NCI-H510A treated with DMSO at 0.1 percent for 48 hours (cell line): ENCODE measurements around the gene TMEM92.
"Not testable (repeated sequence)": the region's sequence is repeated elsewhere in the genome, so short reads cannot be mapped to it uniquely, and the experiment has no call there.

Experiments used
- DNase-seq: peaks from one replicate; lab custom pipeline; 2025; lab: John Stamatoyannopoulos, UW

Gene TMEM92

DNA sequence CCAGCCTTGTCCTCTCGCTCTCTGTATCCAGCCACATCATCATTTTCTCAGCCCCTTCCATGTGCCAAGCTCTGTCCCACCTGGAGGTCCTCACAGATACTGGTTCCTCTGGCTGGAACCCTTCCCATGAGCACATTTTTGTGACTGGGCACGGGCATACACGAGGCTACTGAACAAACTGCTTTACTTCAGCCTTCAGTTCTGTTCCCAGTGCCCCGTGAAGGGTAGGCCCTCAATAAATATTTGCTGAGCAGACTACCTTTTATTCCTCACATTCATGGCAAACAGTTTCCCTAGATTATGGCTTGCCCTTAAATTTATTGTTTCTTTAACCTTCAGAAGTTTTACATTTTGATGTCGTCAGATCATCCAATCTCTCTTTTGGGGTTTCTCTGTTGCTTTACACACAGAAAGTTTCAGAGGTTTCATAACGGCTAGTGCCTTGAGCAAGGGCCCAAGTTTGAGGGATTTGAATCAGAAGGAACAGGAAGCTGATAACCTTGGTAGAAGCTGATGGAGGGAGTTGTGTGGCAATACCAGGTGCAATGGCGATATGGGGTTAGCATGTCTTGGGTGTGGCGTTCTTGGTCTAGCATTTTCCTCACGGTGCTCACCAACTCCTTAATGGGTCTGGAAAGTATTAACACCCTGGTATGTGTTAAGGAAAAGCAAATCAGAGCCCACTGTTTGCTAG, 27.8 kb downstream of the TMEM92 start:
- DNase-seq: no peak

DNA sequence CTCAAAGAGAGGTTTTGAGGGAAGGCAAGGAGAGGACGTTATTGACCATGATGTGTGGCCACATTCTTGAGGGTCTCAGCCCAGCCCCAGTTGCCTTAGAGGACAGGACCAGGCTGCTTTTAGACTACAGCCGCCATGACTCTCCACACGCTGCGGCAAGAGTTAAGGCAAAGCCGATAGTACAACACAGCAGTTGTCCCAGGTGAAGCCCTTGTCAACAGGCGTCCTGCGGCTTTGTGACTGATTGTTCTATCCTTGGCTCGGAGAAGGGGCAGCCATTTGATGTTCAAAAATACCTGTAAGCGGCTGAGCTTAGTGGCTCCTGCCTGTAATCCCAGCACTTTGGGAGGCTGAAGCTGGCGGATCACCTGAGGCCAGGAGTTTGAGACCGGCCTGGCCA, 28.8 kb downstream of the TMEM92 start:
- no peak for DNase-seq

DNA sequence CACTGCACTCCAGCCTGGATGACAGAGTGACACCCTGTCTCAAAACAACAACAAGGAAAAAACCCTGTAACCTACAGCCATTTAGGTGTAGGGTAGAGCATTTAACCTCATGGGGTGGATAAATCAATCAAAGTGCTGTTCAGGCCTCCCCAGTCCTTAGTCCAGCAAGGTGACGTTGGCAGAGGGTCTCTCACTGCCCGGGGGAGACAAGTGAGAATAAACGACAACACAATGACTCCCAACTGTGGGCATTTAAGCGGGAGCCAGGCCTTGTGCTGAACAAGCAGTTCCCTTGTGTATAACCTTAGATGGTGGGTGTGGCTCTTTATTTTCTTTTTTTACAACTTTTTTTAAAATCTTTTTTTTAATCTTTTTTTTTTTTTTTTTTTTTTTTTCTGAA, 29.3 kb downstream of the TMEM92 start:
- no peak for DNase-seq

DNA sequence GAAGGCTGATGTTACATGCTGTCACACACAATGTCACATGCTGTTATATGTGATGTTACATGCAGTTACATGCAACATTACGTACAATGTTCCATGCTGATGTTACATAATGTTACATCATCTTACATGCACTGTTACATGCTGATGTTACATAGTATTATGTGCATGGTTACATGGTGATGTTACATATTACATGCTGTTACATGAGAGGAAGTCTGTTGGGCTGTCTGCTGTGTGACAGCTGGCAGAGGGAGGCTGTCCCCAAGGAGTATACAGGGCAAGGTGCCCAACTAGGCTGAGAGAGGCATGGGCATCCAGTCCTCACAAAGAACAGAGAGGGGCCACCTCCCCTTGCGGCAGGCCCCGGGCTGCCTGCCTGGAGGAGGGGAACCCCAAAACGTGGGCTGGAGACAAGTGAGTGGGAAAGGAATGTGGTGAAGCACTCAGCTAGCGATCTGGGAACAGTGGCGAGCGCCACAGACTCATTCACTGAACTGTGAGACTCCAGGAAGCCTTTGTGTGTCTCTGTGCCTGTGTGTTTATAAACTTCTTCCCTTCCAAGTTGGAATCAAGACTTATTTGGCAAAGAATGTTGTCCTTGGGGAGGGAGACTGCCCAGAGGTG, 30.6 kb downstream of the TMEM92 start:
- DNase-seq: no peak

DNA sequence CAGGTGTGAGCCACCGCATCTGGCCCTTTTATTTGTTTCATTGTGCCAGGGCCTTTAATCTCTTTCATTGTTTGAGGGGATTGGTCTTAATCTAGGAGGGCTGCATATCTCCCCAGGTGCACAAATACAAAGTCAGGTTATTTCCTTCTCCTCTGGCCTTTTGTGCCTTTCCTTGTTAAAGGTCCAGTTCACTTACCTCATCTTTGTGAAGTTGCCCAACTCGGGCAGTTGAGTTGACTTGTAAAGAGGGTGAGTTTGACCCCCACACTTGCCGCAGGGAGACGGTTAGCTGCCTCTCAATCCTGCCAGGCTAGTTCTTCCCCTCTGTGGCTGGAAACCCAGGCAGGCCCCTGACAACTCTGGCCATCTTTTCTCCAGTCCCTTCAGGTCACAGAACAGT, 33.4 kb downstream of the TMEM92 start:
- no peak for DNase-seq

DNA sequence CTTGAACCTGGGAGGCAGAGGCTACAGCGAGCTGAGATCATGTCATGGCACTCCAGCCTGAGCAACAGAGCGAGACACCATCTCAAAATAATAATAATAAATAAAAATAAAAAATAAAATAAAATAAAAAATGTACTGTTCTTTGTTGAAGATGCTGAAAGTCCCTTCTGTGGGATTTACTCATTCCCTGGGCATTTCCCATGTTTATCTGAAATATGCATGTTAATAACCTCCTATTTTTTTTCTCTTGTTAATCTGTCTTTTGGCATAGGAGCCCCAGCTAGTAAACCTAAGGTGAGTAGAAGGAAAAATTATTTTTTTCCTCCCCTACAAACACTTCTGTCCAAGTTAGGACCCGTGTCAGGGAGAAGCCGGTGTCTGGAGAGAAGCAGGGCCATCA, 34.4 kb downstream of the TMEM92 start:
- no peak for DNase-seq

DNA sequence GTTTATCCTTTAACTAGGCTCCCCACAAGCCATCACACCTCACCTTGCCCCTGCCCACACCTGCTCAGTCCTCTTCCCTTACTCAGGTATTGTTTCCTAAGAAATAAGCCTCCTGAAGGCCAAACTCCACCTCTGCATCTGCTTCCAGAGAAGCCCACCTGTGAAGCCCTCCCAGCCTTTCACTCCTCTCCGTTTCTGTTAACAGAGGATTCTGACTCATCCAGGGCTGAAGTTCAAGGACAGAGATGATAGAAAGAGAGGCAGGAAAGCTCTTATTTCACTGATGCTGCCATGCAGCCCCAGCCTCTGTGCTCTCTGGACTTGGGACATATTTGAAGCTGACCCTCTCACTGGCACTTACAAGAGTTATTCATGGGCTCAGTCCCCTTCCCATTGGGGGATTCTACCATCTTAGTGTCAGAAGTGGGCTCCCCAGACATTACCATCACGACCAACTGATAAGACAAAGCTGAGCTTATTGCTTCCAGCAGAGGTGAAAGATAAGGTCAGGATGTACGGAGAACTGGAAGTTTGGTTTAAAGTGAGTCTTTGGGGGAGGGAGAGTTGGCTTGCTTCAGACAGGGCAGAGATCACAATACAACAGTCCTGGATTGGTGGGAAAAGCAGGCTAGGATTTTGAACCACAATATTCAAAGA, 36.3 kb downstream of the TMEM92 start:
- DNase-seq: no peak

DNA sequence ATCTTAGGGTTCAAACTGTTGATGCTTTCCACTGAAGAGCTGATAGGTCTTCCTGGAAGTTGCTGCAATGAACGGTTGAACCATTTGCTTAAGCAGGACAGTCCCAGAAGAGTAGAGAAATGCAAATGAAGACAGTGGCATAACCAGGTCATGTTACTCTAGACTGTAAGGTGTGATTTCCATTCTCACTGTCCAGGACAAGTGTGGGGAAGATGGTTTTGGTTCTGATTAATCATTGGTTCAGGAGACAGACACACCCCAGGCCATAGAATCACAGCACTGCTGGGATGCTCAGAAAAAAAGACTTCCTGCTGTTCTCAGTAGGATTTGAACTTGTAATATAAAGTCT, 36.8 kb downstream of the TMEM92 start:
- DNase-seq: no peak

DNA sequence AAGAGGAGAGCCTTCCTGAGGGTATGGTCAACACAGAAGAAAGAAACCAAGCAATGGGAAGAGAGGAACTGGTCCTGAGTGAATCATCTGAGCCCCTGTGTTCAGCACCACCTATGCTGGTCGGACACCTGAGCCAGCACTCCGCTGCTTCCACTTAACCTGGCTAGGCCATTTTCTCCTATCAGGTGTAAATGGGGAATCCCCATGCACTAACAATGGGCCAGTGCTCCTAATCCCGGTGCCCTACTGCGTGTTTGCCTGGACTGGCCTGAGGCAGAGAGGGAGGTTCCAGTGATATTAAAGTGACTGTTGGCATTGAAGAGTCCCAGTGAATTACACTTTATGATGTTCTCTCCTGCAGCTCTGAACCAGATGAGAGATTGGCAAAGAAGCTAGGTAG, 37.2 kb downstream of the TMEM92 start:
- no peak for DNase-seq

DNA sequence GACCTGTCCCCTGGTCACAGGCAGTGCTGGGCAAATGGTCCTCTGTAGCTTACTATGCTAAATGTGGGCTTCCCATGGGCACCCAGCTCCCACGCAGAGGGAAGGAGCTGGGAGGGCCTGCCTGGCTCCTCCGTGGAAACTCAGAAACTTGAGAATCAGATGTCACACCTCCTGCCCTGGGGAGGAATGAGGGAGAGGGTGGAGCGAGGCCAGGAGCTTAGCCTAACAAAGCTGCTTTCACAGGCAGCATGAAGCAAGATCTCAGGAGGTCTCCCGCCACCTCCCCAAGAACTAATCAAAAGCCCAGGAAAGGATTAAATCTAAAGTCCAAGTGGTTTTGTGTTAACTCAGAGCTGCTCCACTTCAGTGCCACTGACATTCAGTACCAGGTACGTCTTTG, 38.0 kb downstream of the TMEM92 start:
- DNase-seq: no peak

DNA sequence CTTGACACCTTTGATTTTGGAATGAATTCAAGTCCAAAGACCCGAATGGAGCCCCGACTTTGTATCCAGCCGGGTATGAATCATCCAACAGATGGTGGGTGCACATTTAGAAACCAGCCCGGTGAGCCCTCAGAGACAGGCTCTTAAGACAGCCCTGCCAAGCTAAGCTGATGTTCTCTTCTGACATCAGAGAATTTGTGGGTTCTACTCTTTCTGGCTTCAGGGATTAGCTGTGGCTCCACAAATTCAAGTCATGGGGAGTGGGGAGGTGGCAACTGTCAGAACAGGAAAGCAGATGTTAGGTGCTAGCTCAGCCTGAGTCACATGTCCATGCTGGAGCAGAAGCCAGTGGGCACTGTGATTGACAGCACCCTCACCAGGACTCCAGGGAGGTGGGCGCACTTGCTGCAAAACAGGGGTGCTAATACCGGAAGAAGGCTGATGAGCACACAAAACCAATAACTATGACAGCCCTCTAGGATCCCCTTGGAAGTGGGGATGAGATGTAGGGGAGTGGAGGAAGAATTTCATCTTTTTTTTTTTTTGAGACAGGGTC, 40.3 kb downstream of the TMEM92 start:
- no peak for DNase-seq

DNA sequence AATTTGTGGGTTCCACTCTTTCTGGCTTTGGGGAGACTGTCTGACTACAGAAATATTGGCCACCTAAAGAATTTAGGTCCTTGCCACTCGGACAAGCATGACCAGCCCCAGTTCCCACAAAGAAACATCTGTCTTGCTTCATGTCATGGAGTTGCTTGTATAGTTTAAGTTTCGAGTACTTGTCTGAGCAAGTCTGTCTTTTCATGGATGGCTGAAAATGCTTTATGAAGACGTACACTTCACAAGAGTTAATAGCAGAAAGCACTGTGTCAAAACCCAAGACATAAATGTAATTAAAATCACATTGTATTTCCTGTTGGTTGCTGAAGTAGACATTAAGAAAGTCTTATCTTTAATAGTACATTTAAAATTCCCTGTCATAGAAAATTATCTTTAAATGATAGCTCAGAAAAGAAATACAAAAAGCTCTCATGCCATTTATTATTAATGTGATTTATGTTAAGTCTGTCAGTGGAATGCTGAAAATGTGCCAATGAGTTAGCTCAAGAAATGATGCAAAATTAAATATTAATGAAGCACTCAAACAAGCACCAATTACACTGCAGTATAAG, 41.8 kb downstream of the TMEM92 start:
- DNase-seq: peak; percentile 75

DNA sequence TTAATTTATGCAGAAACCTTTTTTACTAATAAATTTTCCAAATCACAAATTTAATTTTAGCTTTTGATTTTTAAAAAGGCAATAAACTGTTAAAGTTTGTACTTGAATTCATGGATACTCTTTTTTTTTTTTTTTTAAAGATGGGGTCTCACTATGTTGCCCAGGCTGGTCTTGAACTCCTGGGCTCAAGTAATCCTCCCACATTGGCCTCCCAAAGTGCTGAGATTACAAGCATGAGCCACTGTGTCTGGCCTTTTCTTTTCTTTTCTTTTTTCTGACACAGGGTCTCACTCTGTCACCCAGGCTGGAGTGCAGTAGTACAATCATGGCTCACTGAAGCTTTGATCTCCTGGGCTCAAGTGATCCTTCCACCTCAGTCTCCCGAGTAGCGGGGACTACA, 42.4 kb downstream of the TMEM92 start:
- DNase-seq: not testable (repeated sequence)

DNA sequence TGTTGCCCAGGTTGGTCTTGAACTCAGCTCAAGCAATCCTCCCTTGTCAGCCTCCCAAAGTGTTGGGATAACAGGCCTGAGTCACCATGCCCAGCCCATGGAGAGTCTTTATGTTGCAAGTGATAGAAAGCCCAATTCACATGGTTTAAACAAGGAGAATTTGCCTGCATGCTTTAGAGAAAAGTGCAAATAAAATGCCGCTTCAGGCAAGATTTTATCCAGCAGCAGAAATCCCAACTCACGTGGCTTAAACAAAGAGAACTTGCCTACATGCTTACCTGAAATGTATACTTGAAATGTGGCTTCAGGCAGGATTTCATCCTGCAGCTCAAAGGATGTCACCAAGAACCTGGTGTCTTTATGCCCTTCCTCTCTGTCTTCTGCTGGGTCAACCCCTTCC, 42.9 kb downstream of the TMEM92 start:
- no peak for DNase-seq

DNA sequence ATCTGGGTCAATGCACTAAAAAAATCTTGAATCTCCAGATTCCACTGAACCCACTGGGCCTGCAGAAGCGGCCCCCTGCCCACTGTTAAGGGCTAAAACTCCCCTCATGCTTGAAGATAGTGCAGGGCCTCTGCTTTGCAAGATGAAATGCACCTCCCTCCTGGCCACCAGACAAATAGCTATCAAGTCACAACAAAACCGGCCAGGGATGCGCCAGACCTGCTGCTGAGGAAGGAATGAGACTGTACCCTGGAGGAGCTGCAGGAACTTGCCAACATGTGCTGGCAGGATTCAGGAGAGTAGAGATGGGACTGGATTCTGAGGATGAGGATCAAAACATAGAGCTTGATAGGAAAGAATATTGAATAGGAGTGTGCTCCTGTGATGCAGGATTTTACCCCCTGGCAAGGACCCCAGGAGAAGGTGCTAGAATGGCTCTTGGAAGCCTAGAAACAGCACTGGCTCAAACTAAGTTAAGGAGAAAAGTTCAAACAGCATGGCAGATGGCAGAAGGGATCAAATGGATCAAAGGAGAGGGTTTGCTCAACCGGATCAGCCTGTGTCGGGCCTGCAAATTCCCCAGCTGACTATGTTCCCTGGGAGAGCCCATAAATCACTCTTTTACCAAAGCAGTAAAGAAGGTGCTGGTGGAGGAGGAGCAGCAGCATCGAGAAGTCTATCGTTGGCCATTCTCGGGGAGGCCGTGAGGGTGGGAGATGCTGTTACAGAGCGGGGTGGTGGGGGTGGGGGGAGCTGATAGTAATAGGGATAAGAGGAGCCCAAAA, 44.4 kb downstream of the TMEM92 start:
- DNase-seq: peak; percentile 91

DNA sequence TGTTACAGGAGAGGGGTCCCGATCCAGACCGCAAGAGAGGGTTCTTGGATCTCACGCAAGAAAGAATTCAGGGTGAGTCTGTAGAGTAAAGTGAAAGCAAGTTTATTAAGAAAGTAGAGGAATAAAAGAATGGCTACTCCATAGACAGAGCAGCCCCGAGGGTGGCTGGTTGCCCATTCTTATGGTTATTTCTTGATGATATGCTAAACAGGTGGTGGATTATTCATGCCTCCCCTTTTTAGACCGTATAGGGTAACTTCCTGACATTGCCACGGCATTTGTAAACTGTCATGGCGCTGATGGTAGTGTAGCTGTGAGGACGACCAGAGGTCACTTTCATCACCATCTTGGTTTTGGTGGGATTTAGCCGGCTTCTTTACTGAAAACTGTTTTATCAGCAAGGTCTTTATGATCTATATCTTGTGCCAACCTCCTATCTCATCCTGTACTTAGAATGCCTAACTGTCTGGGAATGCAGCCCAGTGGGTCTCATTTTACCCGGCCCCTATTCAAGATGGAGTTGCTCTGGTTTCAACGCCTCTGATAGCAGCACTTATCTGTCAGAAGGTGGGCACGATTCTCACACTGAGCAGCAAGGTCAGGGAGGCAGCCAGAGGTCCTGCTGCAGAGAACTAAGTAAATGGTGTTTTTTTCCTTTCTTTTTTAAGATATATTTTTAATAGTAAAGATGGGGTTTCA, 45.2 kb downstream of the TMEM92 start:
- DNase-seq: no peak

DNA sequence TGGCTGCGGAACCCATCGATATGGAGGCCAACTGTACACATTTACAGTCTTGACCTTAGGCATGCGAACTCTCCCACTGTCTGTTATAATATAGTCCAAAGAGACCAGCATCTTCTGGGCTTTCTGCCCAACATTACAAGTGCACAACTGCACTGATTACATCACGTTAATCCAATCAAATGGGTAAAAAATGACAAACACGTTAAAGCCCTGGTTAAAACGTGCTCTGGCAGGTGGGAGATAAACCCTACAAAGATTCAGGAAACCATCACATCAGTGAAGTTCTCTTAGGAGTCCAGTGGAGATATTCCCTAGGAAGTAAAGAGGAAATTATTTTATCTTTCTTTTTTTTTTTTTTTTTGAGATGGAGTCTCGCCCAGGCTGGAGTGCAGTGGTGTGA, 48.0 kb downstream of the TMEM92 start:
- no peak for DNase-seq

DNA sequence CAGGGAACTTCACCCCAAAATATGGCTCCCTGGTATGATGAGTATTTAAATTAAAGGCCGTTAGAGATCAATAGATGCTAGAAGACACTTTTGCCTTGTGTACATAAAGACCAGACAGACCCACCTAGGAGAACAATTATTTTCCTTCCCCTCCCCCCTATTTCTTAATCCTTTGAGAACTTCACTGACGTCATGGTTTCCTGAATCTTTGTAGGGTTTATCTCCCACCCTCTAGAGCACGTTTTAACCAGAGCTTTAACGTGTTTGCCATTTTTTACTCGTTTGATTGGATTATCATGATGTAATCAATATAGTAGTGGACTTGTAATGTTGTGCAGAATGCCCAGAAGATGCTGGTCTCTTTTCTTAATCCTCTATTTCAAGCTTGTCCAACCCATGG, 48.8 kb downstream of the TMEM92 start:
- no peak for DNase-seq

DNA sequence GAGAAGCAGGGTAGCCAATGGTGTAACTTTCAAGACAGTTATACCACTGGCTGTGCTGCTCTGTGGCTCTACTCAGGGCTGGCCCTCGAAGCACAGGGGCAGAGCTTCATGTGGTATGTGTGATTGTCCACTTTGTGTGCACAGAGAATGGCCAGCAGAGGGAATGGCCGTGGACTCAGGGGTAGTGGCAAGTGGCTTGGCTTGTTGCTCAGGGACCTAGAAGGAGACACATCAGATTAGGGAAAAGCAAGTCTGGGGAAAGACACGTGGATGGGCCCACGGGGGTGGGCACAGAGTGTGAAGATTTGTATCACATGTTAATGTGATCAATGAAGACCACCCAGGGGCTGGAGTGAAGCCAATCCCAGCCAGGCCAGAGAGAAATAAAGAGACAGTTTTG, 51.6 kb downstream of the TMEM92 start:
- DNase-seq: no peak

DNA sequence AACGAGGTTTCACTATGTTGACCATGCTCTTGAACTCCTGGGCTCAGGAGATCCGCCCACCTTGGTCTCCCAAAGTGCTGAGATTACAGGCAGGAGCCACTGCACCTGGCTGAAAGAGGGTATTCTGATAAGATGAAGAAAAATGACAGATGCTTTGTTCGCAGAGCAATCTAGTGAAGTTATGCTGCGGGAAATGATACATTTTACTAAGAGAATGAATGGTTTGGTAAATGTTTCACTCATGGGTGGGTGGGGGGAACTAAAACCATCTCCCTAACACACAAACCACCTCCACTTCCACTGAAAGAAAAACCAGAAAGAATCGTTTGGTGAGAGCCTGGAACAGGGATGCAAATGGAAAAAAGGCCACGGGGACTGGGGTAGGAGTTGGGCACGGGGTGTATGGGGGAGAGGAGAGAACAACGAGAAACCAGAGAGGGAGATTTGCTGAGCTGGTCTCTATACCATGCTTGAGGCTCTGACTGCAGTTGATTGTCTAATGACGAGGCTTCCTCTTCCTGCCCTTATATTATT, 52.6 kb downstream of the TMEM92 start:
- DNase-seq: no peak
